ENCODE data around the gene TEKT1.
"Not testable (repeated sequence)": the region's sequence is repeated elsewhere in the genome, so short reads cannot be mapped to it uniquely, and the experiment has no call there.

TEKT1 gene

DNA sequence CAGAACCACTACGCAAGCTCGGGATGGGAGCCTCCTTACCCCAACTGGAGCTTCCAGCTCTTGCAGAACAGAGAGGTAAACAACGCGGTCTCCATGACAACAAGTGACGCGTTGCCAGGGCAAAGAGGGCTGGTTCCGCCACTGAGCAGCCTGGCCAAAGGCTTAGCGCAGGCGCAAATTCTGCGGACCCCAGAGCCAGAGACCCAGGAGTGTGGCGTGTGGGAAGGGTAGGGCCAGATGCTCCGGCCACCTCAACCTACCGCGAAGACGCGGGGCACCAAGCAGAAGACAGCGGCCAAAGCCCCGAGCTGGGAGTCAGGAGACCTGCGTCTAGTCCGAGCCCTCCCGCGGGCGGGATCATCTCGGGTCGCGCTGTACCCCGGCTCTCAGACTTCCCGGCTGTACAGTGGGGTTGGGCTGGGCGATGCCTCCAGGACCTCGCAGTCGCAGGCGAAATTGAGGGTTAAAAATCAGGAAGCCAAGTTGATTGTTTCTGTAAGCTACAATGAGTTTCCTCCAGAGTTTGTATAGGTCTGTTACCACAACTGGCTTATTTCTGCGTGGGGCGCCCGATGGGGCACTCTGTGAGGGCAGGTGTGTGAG is at the start of gene TEKT1:
Gene TEKT1, minus strand, starts transcription at position 69 of the 603 bp plus-strand sequence. CDS start 1,353 bp downstream, outside the sequence.
- no peak for DNase-seq

DNA sequence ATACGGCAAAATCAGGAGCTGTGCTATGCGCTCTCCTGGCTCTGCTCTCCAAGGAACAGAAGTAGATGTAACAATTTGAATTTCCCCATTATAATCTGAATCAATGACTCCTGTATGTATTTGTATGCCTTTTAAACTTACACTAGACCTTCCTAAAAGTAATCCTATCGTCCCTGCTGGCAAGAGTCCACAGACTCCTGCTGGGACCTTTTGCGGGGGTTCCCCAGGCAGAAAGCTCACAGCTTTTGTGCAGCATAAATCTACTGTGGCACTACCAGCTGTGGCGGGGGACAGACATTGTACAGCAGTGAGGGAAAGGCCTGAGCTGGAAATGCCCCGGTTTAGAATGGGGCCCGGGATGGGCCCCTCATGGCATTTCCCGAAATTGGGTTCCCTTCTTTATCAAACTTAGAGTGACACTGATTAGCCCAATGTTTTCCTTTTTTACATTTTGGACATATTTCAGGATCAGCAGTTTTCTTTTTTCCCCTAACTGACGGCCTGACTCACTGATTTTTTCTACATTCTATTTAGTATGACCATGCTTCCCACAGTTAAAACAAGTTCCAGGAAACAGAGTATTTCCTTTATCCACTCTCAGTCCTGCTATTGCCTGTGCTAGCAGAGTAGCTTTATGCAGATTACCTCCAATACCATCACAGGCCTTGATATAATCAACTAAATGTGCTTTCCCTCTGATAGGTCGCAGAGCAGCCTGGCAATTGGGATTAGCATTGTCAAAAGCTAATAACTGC is 47.9 kb upstream of the TEKT1 start:
- not testable (repeated sequence) for DNase-seq

DNA sequence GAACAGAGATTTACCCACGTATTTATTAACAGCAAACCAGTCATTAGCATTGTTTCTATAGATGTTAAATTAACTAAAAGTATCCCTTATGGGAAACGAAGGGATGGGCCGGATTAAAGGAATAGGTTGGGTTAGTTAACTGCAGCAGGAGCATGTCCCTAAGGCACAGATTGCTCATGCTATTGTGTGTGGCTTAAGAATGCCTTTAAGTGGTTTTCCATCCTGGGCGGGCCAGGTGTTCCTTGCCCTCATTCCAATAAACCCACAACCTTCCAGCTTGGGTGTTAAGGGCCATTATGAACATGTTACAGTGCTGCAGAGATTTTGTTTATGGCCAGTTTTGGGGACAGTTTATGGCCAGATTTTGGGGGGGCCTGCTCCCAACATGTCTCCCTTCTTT is 43.7 kb upstream of the TEKT1 start:
- DNase-seq = not testable (repeated sequence)

DNA sequence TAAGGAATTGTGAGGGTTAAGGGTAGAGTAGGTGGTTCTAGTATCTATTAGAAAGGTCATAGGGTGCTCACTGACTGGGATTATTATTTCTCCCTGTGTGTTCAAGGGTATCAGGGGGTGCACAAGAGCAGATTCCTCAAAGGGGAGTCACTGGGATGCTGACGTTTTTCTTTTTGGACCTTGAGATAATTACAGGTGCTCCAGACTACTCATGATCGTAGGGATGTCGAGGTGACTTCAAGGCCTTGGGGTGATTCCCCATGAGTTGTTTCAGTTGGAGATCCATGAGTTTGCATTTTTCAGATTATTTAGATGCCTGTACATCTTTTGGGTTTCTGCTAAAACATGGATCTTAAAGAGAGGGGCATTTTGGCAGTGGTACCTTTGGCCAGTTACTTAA is 41.4 kb upstream of the TEKT1 start:
- DNase-seq = no peak

DNA sequence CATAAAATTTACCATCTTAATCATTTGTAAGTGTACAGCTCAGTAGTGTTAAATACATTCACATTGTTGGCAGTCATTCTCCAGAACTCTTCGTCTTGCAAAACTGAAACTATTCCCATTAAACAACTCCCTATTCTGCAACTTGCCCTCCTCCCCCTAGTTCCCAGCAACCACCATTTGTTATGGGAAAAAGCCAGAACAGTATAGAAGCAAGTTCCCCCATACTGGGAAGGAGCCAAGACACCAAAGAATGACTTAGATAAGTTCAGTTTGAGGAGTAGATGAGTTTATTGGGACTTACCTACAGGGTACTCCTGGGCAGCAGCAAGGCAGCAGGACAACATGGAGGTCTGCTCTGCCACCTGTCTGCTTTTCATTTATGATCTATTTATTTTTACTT is 39.3 kb upstream of the TEKT1 start:
- no peak for DNase-seq

DNA sequence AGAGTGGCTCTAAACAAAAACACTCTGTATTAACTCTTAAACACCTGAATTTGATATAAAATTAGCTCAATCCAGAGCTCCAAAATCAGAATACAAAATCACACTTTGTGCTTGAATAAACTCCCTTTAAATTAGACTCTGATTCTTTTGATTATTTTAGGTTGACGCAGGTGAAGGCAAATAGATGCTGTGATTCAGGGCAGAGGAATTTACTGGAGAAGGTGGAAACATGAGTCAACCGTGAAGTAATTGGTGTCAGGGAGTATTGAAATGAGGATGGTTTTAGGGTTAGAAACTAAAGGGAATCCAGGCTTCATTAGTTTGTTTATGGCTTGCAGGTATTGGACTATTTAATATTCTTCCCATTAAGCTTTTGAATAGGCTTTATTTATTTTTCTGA is 37.1 kb upstream of the TEKT1 start:
- no peak for DNase-seq

DNA sequence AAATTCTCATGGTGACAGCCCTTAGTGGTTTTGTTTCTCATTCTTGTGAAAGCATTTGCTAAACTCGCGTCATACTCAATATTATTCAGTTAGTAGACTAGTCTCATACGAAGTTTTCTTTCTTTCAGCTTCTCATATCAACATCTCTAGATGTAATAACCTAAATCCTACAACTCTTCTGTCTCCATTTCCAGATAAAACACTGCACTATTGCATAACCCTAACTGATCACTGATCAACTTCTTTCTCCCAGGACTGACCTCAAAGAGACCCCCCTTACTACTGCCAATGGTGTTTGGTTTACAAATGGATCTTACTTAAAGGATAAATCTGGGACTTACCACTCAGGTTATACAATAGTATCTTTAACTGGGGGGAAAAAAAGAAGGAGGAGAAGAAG is 36.3 kb upstream of the TEKT1 start:
- DNase-seq = no peak

DNA sequence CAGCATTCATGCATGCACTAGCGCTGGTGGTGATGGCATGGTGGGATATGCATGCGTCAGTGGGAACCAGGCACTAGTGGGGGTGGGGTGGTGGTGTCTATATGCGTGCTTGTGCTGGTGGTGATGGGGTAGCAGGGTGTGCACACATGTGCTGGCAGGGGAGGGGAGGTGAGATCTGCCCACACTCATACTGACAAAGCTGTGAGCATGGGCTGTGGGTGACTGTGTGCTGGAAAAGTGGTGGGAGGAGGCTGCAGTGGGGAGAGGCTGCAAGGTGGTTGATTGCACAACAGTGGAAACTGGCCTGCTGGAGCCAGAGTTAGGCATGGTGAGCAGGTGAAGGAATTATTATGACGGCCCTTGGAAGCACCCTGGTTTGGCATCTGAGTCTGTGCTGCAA is 31.3 kb upstream of the TEKT1 start:
- DNase-seq = no peak

DNA sequence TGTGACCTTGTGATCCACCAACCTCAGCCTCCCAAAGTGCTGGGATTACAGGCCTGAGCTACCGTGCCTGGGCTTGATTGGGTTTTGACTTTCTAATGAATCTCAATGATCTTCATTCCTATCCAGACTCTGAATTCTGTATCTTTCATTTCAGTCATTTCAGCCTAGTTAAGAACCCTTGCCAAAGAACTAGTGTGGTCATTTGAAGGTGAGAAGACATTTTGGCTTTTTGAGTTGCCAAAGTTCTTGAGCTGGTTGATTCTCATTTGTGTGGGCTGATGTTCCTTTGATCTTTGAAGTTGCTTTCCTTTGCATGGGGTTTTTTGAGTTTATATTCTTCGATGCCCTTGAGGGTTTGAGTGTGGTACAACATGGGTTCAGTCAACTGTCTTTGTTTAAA is 30.6 kb upstream of the TEKT1 start:
- no peak for DNase-seq

DNA sequence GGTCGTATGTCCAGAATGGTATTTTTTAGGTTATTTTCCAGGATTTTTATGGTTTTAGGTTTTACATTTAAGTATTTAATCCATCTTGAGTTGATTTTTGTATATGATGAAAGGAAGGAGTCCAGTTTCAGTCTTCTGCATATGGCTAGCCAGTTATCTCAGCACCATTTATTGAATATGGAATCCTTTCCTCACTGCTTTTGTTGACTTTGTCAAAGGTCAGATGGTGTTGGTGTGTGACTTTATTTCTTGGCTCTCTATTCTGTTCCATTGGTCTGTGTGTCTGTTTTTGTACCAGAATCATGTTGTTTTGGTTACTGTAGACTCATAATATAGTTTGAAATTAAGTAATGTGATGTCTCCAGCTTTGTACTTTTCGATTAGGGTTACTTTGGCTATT is 26.4 kb upstream of the TEKT1 start:
- DNase-seq = no peak

DNA sequence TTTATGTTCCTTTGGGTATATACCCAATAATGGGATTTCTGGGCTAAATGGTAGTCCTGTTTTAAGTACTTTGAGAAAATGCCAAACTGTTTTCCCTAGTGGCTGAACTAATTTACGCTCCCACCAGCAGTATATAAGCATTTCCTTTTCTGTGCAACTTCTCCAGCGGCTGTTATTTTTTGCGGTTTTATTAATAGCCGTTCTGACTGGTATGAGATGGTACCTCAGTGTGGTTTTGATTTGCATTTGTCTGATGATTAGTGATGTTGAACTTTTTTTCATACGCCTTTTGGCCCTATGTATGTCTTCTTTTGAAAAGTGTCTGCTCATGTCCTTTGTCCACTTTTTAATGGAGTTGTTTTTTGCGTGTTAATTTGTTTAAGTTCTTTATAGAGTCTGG is 25.8 kb upstream of the TEKT1 start:
- no peak for DNase-seq

DNA sequence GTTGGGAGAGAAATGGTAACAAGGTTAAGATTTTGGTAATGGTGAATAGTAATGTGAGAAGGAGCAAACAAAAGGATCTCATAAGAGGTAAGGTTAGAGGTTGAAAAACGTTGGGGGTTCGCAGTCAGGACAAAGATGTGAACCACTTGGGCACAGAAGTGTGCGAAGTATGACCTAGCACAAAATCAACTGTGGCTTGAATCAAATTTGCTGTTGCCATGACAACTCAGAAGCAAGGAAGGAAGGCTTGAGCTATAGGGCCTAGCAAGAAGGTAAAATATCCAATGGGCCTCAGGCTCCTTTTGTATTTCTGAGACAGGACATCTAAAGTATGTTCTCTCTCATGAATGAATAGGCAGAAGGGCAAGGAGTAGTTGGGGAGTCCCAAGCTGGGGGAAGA is 24.5 kb upstream of the TEKT1 start:
- DNase-seq = no peak

DNA sequence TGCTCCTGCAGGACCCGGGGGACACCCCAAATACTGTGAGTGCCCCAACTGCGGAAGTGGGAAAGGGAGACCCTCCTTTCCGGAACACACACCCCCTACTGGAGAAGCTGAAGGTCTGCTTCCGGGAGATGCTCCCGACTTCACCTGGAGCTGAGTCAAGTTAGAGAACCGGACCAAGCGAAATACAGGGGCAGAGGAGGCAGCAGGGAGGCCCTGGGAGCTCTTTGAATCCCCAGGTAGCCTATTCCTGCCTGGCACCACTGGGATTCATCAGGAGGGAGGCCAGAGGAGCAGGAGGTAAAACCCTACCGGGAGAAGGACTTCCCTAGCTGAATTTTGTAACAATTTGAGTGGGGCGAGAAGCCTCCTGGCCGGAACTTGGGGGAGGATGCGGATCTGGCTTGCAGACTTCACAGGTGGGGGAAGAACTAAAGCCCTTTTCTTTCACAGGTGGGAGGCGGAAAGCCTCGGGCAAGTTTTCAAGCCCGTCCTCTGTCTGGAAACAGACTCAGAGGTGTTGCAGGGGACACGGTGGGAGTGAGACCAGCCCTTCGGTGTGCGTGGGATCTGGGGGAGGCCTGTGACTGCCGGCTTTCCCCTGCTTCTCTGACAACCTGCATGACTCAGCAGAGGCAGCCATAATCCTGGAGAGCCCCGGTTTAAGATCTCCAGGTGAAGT is 22.4 kb upstream of the TEKT1 start:
- no peak for DNase-seq

DNA sequence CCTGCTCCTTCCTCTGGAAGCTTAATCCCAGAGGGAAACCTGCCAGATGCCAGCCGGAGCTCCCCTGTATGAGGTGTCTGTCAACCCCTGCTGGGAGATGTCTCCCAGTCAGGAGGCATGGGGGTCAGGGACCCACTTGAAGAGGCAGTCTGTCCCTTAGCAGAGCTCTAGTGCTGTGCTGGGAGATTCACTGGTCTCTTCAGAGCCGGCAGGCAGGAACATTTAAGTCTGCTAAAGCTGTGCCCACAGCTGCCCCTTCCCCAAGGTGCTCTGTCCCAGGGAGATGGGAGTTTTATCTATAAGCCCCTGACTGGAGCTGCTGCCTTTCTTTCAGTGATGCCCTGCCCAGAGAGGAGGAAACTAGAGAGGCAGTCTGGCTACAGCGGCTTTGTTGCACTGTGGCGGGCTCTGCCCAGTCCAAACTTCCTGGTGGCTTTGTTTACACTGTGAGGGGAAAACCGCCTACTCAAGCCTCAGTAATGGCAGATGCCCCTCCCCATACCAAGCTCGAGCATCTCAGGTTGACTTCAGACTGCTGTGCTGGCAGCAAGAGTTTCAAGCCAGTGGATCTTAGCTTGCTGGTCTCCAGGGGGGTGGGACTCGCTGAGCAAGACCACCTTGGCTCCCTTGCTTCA is 17.1 kb upstream of the TEKT1 start:
- not testable (repeated sequence) for DNase-seq

DNA sequence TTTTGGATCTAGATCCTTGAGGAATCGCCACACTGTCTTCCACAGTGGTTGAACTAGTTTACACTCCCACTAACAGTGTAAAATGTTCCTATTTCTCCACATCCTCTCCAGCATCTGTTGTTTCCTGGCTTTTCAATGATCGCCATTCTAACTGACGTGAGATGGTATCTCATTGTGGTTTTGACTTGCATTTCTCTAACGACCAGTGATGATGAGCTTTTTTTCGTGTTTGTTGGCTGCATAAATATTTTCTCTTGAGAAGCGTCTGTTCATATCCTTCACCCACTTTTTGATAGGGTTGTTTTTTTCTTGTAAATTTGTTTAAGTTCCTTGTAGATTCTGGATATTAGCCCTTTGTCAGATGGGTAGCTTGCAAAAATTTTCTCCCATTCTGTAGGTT is 14.6 kb upstream of the TEKT1 start:
- not testable (repeated sequence) for DNase-seq

DNA sequence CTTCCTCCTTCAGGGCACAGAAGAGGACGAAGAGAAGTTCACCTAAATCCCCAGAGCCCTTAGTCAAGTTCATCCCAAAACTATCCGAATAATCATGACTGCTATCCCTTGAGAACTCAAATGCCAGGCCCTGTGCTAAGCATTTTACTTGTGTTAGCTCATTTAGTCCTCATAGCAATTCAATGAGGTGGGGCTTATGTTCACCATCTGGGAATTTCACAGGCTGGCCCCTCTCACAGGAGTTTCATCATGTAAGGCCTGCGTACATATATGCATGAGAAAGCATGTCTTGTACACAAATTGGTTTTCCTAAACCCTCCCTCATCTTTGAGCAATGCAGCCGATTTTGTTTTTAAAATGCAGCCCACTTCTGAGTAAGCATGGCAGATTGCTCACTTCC is 12.9 kb upstream of the TEKT1 start:
- DNase-seq = not testable (repeated sequence)

DNA sequence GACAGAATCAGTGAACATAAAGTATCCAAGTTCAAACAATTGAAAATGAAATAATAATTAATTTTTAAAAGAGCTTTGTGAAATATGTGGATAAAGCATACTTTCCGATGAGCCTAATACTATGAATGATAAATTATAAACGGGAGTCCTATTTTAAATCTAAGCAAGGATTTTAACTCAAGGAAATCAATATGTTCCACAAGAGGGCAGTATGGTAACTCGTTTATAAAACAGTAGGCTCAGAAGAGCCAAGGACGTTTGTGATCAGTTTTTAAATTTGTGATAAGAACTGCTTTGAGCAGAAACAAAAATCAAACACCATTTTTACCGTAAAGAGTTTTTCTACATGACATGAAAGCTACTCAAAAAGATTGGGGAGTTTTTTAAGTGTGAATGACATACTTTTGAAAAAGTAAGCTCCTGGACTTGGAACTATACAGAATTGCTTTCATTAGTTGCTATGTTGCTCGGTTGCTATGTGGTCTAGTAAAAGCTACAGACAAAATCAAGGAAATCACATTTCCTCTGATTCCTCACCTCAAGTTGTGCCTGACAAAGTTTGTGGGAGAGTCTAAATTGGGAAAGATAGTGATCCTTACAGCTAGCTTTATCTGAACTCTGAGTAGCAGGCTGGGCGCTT is 11.8 kb upstream of the TEKT1 start:
- DNase-seq = no peak

DNA sequence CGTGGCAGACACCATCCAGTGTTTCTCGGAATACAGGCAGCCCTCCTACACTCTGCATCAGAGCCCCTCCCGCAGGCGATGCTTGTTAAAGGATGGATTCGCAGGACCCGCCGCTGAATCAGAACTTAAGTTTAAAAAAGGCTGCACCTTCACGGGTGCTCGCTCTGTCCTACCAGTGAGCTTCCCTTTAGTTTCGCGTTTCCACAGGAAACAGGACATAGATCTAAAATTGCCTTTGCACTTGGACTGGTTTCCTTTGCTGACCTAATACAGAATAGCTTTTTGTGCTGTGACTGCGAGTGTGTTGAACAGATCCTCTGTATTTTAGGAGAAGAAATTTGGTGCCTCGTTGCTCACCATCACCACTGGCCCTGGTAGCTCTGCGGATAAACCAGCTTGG is 10.2 kb upstream of the TEKT1 start:
- not testable (repeated sequence) for DNase-seq

DNA sequence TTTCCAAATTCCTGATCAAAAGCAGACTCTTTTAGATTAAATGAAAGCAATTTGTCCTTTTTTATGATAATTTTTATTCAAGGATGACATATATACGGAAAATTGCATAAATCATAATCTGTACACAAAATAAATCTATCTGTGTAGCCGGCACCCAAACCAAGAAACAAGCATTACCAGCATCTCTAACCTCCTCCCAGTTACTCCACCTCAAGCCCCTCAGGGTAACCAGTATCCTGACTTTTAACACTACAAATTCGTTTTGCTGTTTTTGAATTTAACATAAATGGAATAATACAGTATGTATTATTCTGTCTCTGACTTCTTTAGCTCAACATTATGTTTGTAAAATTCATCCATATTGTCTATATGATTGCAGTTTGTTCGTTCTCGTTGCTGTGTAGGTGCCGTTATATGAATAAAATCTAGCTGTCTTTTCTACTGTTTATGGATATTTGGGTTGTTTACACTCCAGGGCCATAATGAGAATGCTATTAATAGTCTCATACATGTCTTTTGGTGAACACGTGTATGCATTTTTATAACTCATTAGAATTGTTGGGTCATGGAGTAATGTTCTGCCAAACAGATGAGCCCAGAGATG is 1.0 kb downstream of the TEKT1 start:
- no peak for DNase-seq

DNA sequence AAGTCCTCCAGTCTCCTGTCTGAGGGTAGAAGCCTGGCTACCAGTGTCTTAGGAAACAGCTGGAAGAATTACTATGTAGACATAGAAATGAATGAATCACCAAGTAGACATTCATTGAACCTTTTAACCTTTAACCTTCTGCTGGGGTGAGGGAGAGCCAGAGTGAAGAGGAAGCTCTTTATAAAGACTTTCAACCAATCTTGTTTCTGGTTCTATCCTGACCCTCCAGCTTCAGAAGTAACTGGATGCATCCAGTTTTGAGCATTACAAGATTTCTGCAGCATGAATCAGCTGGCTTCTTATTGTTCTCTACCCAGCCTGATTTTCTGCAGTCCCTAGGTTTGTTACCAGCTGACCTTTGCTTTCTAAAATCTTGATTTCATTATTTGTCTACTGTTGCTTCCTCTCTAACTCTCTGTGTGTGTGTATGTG is 8.5 kb downstream of the TEKT1 start:
- DNase-seq = no peak

DNA sequence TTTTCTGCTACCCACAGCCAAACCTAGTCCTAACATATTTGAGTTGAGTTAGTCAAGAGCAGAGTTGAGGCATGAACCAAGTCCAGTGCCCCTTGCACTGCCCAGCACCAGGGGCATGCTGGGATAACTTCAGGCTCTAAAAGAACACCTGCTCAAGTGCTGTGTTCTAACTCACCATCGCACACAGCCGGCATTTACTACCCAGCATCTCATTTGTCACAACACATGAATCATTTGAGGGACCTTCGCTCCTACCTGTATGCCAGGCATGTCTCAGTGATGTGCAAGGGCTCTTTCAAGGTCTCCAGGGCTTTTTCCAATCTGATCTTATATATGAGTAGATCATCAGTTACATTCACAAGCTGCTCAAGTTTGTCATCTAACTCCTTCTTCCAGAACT is 12.6 kb downstream of the TEKT1 start:
- DNase-seq = no peak

DNA sequence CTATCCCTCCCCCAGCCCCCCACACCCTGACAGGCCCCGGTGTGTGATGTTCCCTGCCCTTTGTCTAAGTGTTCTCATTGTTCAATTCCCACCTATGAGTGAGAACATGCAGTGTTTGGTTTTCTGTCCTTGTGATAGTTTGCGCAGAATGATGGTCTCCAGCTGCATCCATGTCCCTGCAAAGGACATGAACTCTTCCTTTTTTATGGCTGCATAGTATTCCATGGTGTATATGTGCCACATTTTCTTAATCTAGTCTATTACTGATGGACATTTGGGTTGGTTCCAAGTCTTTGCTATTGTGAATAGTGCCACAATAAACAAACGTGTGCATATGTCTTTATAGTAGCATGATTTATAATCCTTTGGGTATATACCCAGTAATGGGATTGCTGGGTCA is 15.2 kb downstream of the TEKT1 start:
- DNase-seq = not testable (repeated sequence)

DNA sequence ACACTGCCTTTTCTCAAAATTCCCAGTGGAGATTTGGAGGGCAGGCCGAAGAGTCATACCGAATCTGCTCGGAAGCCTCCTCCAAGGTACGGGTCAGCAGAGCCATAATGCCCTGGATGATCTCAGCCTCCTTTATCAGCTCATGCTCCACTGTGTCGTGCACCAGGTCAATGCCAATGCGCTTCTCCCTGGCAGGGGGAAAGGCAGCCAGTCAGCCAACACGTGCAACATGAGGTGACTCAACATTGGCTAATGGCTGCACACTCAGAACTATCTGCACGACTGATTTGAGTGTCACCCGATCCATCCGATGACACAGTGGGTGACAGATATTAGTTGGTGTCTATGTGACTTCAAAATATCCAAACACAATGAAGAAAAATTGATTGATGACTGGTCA is 15.8 kb downstream of the TEKT1 start:
- DNase-seq = no peak
